Left lobe of liver (tissue), 2 donors: ENCODE data around the gene ST3GAL5. TPM values are rescaled to one million over a fixed set of nuclear protein-coding genes. Genes with fewer than 3 reads are reported as not detected.

ENCODE experiments used
- ATAC-seq: fragments of 200-7000 bp; cut with Tn5 transposase; one replicate; pipeline ENCODE4 v1.9.1; 2020; ENCODE audit warnings: mild to moderate bottlenecking, moderate library complexity
- DNase-seq: peaks from one replicate; pipeline ENCODE4 v3.0.0-alpha.2; 2020; ENCODE audit warnings: low spot score
- total RNA-seq: library from RNA; stranded (reverse); gene quantifications from one replicate; pipeline ENCODE4 v1.2.1, GENCODE V29; 2021
- donor health status: DM: no; HTN: no; CAD: no; lungs with moderate emphysema.
- donor health status: DM: no; HTN: yes; CAD: no.

ST3GAL5 gene
- total RNA-seq, 1 donor from 2014 or later = 12.8 TPM

GRCh38 chr2:85793584-85793983, 95.2 kb downstream of the ST3GAL5 start:
- no peak for DNase-seq
- no peak for ATAC-seq

DNA sequence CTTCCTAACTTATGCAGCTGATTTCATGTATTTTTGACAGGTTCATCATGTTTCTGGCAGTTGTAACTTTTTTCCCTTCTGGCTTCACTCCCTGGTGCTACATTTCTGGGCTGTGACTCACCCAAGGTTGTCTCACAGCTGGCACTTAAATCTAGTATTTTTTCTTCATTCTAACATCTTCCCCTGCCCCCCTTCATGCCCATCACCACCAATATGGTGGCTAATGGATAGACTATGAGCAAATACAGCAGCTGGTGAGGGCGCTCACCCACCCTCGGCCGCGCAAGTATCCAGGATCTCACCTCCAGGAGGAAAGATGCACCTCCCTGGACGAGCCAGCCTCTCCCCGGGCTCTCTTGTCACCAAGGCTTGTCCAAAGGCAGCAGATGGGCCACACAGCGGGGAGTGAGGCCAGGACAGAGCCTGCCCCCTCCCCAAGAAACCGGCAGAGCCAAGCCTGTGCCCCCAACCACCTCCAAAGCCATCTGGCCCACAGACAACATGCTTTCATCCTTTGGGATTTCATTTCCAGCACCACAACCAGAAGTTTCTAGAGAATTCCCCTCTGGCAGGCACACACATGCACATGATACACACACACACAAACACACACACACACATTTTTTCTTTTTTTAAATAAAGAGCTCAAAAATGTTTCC, 95.9 kb downstream of the ST3GAL5 start:
- DNase-seq (no peak), ATAC-seq (no peak)

DNA sequence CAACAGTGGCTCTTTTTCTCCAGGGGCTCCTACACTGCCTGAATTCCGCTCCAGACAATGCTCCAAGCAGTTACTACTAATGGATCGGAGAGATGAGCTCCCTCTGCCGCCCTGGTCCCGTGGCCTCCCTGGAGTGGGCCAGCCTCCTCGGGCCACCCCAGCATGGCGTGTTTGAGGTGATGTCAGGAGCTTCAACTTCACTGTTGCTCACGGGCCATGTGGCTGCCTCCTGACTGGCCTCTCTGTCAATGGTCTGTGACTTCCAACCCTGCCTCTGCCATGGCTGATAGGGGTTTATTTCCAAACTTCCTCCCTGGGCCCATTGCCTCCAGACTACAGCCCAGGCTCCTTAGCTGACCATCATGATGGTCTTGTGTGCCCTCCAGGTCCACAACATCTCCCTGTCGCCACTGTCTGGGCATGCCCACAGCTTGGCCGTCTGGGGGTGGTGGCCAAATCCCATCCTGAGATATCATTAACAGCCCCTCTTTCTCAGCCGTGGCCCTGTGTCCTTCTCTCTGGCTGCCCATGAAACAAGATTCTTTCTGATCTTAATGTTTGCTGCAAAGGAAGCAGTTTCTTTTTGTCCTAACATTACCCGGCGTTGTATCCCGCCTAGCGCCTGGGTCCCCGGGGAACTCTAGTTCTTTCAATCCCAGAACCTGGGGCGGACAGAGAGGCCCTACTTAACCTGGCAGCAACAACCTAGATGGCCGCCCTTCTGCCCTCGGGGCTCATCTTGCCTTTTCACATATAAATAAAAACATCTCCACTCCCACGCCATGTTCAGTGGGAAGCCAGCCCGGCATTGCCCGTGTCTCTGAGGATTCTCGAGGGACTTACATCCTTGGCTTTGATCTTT, 96.9 kb downstream of the ST3GAL5 start:
- DNase-seq = no peak
- ATAC-seq = no peak

- ATAC-seq (no peak), DNase-seq (no peak)
These were observed 98.1 kb downstream of the ST3GAL5 start for GRCh38 chr2:85790499-85791188.

- ATAC-seq = no peak
- no peak for DNase-seq
These were observed 98.8 kb downstream of the ST3GAL5 start for GRCh38 chr2:85790032-85790431.

DNA sequence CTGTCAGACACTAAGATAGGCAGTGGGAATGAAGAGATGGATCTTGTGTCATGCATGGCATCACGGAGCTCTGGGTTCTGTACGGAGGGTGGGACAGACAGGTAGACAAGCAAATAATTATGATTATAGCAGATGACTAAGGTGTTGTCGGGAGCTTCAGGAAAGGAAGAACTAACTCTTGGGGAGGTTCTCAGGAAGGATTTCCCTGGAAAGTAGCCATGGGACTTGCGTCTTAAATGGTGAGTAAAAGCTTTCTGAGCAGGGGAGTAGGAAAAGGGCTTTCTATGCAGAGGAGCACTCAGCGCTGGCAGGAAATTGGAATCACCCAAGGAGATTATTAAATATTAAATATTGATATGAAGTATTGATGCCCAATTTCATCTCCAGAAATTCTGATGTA, 99.5 kb downstream of the ST3GAL5 start:
- DNase-seq (no peak), ATAC-seq (no peak)

- no peak for ATAC-seq
- no peak for DNase-seq
These were observed 100.2 kb downstream of the ST3GAL5 start for GRCh38 chr2:85788603-85789002.

DNA sequence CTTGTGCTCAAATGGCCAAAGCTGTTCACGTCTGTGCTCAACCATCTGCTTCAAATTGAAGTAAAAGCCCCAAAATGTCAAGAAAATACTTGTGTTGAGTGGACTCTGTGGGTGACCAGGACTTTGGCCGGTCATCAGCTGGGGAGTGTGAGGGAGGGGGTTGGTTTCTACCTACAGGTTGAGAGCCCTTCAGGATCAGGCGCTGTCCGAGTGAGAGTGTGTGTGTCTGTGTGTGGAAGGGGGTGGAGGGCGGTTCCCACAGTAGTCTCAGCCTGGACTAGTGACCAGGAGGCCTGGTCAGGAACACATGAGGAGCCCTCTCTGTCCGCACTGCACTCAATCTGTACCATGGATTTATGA, 100.8 kb downstream of the ST3GAL5 start:
- DNase-seq = no peak
- ATAC-seq = peak; percentile 30

GRCh38 chr2:85787282-85787980, 101.4 kb downstream of the ST3GAL5 start:
- DNase-seq (no peak), ATAC-seq (no peak)

Other genes starting within 250 kb of the ST3GAL5 start
- 9.8 TPM for gene SFTPB, start 220.8 kb downstream of the ST3GAL5 start, total RNA-seq
- 0.68 TPM for gene GNLY, start 194.6 kb downstream of the ST3GAL5 start, total RNA-seq
- gene ATOH8, start 135.0 kb downstream of the ST3GAL5 start, total RNA-seq = 28.0 TPM
- 12.1 TPM for gene POLR1A, start 216.9 kb upstream of the ST3GAL5 start, total RNA-seq
- 44.9 TPM for gene PTCD3, start 217.2 kb upstream of the ST3GAL5 start, total RNA-seq